Left ventricle myocardium inferior (tissue), 1 donor: ENCODE data around the gene NTSR1. TPM values are rescaled to one million over a fixed set of nuclear protein-coding genes. Genes with fewer than 3 reads are reported as not detected.

Experiments used
- DNase-seq: peaks from one replicate; pipeline ENCODE4 v3.0.0-alpha.2; 2020
- H3K27ac ChIP-seq: fragments of 200-600 bp; replicated peaks from 2 replicates; pipeline ENCODE4 v1.8.0; 2021
- H3K27me3 ChIP-seq: fragments of 200-600 bp; 2 replicates; pipeline ENCODE4 v1.8.0; 2021; ENCODE audit warnings: low read depth
- H3K36me3 ChIP-seq: fragments of 200-600 bp; 2 replicates; pipeline ENCODE4 v1.8.0; 2021
- H3K4me1 ChIP-seq: fragments of 200-600 bp; 2 replicates; pipeline ENCODE4 v1.8.0; 2021
- H3K4me3 ChIP-seq: fragments of 200-600 bp; 2 replicates; pipeline ENCODE4 v1.8.0; 2021; ENCODE audit warnings: mild to moderate bottlenecking, moderate library complexity
- H3K9me3 ChIP-seq: fragments of 200-600 bp; replicated peaks from 2 replicates; pipeline ENCODE4 v1.8.0; 2021
- intact Hi-C: fragments of 100-400 bp; cut with micrococcal nuclease; formaldehyde crosslinking; loops from one replicate; pipeline ENCODE4 v1.11.0; 2022
- total RNA-seq: library from RNA; stranded (reverse); fragmentation: NEBNext Ultra II Directional; extraction: Animal tissue kit (Norgen Biotek cat#: 25700); gene quantifications from one replicate; pipeline ENCODE4 v1.2.1, GENCODE V29; 2021
- TF ChIP-seq, protein P1 (sequence below): fragments of 200-600 bp; IDR thresholded peaks from 2 replicates; pipeline ENCODE4 v1.8.0; 2021; ENCODE audit warnings: antibody characterized with exemption, mild to moderate bottlenecking, borderline replicate concordance
- donor health status: DM: no; HTN: yes; CAD: no; lungs with severe emphysema.

NTSR1 gene
- total RNA-seq, 1 donor from 2014 or later = not detected

GRCh38 chr20:62741701-62742491 lies 33.3 kb downstream of the NTSR1 start:
- Histone ChIP-seq H3K9me3 (no peaks in the 10 kb centered on the region), H3K4me1 (peaks cover 18% of the 10 kb centered on the region), H3K4me3 (no peak overlapping the region), H3K27me3 (peaks cover 93% of the 10 kb centered on the region), H3K36me3 (no peaks in the 10 kb centered on the region), H3K27ac (no peak overlapping the region)
- TF ChIP-seq, protein P1, sequence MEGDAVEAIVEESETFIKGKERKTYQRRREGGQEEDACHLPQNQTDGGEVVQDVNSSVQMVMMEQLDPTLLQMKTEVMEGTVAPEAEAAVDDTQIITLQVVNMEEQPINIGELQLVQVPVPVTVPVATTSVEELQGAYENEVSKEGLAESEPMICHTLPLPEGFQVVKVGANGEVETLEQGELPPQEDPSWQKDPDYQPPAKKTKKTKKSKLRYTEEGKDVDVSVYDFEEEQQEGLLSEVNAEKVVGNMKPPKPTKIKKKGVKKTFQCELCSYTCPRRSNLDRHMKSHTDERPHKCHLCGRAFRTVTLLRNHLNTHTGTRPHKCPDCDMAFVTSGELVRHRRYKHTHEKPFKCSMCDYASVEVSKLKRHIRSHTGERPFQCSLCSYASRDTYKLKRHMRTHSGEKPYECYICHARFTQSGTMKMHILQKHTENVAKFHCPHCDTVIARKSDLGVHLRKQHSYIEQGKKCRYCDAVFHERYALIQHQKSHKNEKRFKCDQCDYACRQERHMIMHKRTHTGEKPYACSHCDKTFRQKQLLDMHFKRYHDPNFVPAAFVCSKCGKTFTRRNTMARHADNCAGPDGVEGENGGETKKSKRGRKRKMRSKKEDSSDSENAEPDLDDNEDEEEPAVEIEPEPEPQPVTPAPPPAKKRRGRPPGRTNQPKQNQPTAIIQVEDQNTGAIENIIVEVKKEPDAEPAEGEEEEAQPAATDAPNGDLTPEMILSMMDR = no peak
- intact Hi-C loops = no loop called here
- DNase-seq = peak; percentile 4

GRCh38 chr20:62742550-62742949 lies 33.9 kb downstream of the NTSR1 start:
- Histone ChIP-seq H3K4me3 (no peak overlapping the region), H3K4me1 (peaks cover 18% of the 10 kb centered on the region), H3K27me3 (peaks cover 87% of the 10 kb centered on the region), H3K27ac (no peak overlapping the region), H3K9me3 (no peaks in the 10 kb centered on the region), H3K36me3 (no peaks in the 10 kb centered on the region)
- intact Hi-C loops = no loop called here
- TF ChIP-seq, protein P1 = no peak
- peak; percentile 1 for DNase-seq

- no peak overlapping the region for H3K4me3 ChIP-seq
- TF ChIP-seq, protein P1 = no peak
- H3K27ac ChIP-seq = no peak overlapping the region
- DNase-seq = peak; percentile 5
- H3K9me3 ChIP-seq = no peaks in the 10 kb centered on the region
- intact Hi-C loops = no loop called here
- H3K4me1 ChIP-seq = peaks cover 18% of the 10 kb centered on the region
- H3K27me3 ChIP-seq = peaks cover 81% of the 10 kb centered on the region
- H3K36me3 ChIP-seq = no peaks in the 10 kb centered on the region
Observed at GRCh38 chr20:62742979-62743776, 34.5 kb downstream of the NTSR1 start.

GRCh38 chr20:62743777-62744317 lies 35.2 kb downstream of the NTSR1 start:
- TF ChIP-seq, protein P1 = no peak

DNA sequence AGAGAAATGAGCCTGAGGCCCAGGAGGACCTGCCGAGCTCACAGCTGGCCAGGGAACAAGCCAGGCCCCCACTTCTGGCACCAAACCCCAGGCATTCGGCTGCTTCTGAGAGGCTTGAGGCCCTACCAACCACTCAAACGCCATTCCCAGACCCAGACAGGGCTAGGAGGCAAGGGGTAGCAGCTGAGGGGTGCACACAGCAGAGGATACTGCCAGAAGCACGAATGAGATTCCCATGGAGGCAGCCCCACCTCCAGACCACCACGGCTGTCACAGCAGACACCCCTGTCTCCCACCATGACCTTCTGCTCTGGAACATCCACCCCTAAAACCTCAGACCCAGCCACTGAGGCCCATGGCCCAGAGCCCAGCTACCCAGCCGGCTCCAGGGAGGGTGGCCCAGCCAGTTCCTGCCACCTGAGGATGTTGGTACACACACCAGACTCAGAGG lies 36.1 kb downstream of the NTSR1 start:
- Histone ChIP-seq H3K27me3 (peaks cover 81% of the 10 kb centered on the region), H3K36me3 (no peaks in the 10 kb centered on the region), H3K4me3 (no peak overlapping the region), H3K4me1 (peaks cover 13% of the 10 kb centered on the region), H3K9me3 (no peaks in the 10 kb centered on the region), H3K27ac (no peak overlapping the region)
- DNase-seq = peak; percentile 3
- TF ChIP-seq, protein P1 = no peak
- intact Hi-C loops = no loop called here

More at GRCh38 chr20:62743777-62744317, 35.2 kb downstream of the NTSR1 start:
- no peak overlapping the region for H3K27ac ChIP-seq
- H3K4me3 ChIP-seq = no peak overlapping the region
- intact Hi-C loops = no loop called here
- H3K9me3 ChIP-seq = no peaks in the 10 kb centered on the region
- DNase-seq = peak; percentile 5
- no peaks in the 10 kb centered on the region for H3K36me3 ChIP-seq
- H3K4me1 ChIP-seq = peaks cover 18% of the 10 kb centered on the region
- peaks cover 81% of the 10 kb centered on the region for H3K27me3 ChIP-seq
